WTC11 (cell line): ENCODE measurements around the gene ADARB2. TPM values are rescaled to one million over a fixed set of nuclear protein-coding genes. Genes with fewer than 3 reads are reported as not detected.
A peak's percentile ranks its signal among the peaks of the same experiment; 100 is the strongest.

Experiments
- ATAC-seq: fragments of 200-7000 bp; cut with Tn5 transposase; 2 replicates; pipeline ENCODE4 v1.10.0; 2021; ENCODE audit warnings: mild to moderate bottlenecking, moderate library complexity
- CTCF ChIA-PET: fragments of 300-600 bp; sonication (Branson Sonifier 250); formaldehyde crosslinking; loops from one replicate; lab custom pipeline; 2021; ENCODE audit warnings: antibody characterized with exemption; lab: Charles Lee
- POLR2A ChIA-PET: fragments of 350-600 bp; sonication (Branson Sonifier 250); formaldehyde crosslinking; loops from one replicate; lab custom pipeline; 2021; ENCODE audit warnings: antibody characterized with exemption; lab: Charles Lee
- DNase-seq: peaks from one replicate; pipeline ENCODE4 v3.0.0; 2021; ENCODE audit warnings: low spot score
- H3K27ac Mint-ChIP-seq: 2 replicates; pipeline ENCODE4 v1.8.0; 2021; ENCODE audit warnings: mixed read lengths
- H3K27me3 Mint-ChIP-seq: 2 replicates; pipeline ENCODE4 v1.8.0; 2021; ENCODE audit warnings: low read depth, mild to moderate bottlenecking, moderate library complexity, mixed read lengths
- H3K36me3 Mint-ChIP-seq: 2 replicates; pipeline ENCODE4 v1.8.0; 2021; ENCODE audit warnings: mixed read lengths
- H3K4me1 Mint-ChIP-seq: 2 replicates; pipeline ENCODE4 v1.8.0; 2022; ENCODE audit warnings: mixed read lengths
- H3K4me3 Mint-ChIP-seq: 2 replicates; pipeline ENCODE4 v1.8.0; 2021; ENCODE audit warnings: mild to moderate bottlenecking, moderate library complexity, mixed read lengths
- H3K9me3 Mint-ChIP-seq: 2 replicates; pipeline ENCODE4 v1.8.0; 2021; ENCODE audit warnings: mixed read lengths
- ATF1 ChIP-seq: sonication (generic); formaldehyde crosslinking; IDR thresholded peaks from 2 replicates; pipeline ENCODE4 v1.8.1; 2023; ENCODE audit warnings: mild to moderate bottlenecking, moderate library complexity, missing genetic modification reagents
- CREM ChIP-seq: sonication (generic); formaldehyde crosslinking; IDR thresholded peaks from 2 replicates; pipeline ENCODE4 v1.8.1; 2022; ENCODE audit warnings: mild to moderate bottlenecking, missing genetic modification reagents, moderate library complexity
- CTCF ChIP-seq: fragments of 200-600 bp; IDR thresholded peaks from 2 replicates; pipeline ENCODE4 v1.8.0; 2022; ENCODE audit warnings: antibody characterized with exemption
- EMX1 ChIP-seq: fragments of 250-450 bp; sonication (Bioruptor Pico); IDR thresholded peaks from 2 replicates; pipeline ENCODE4 v1.8.0; 2021; ENCODE audit warnings: mild to moderate bottlenecking
- ETV6 ChIP-seq: sonication (generic); formaldehyde crosslinking; IDR thresholded peaks from 2 replicates; pipeline ENCODE4 v1.8.1; 2022; ENCODE audit warnings: mild to moderate bottlenecking, missing genetic modification reagents
- FOXK1 ChIP-seq: sonication (generic); formaldehyde crosslinking; IDR thresholded peaks from 2 replicates; pipeline ENCODE4 v1.8.0; 2022; ENCODE audit warnings: mild to moderate bottlenecking, moderate library complexity, missing genetic modification reagents
- FOXP4 ChIP-seq: sonication (generic); formaldehyde crosslinking; IDR thresholded peaks from 2 replicates; pipeline ENCODE4 v1.8.0; 2022; ENCODE audit warnings: mild to moderate bottlenecking, missing genetic modification reagents
- HMGXB4 ChIP-seq: sonication (generic); formaldehyde crosslinking; IDR thresholded peaks from 2 replicates; pipeline ENCODE4 v1.8.1; 2023; ENCODE audit warnings: mild to moderate bottlenecking, moderate library complexity, missing genetic modification reagents
- IRF2 ChIP-seq: sonication (generic); formaldehyde crosslinking; IDR thresholded peaks from 2 replicates; pipeline ENCODE4 v1.8.0; 2022; ENCODE audit warnings: low read depth, missing genetic modification reagents, borderline replicate concordance
- MYBL2 ChIP-seq: sonication (generic); formaldehyde crosslinking; IDR thresholded peaks from 2 replicates; pipeline ENCODE4 v1.8.1; 2023; ENCODE audit warnings: mild to moderate bottlenecking, moderate library complexity, missing genetic modification reagents
- NR2C2 ChIP-seq: sonication (generic); formaldehyde crosslinking; IDR thresholded peaks from 2 replicates; pipeline ENCODE4 v1.8.0; 2022; ENCODE audit warnings: mild to moderate bottlenecking, missing genetic modification reagents
- RELA ChIP-seq: sonication (generic); formaldehyde crosslinking; IDR thresholded peaks from 2 replicates; pipeline ENCODE4 v1.8.1; 2022; ENCODE audit warnings: missing genetic modification reagents, mild to moderate bottlenecking, borderline replicate concordance
- RORB ChIP-seq: fragments of 250-450 bp; sonication (Bioruptor Pico); IDR thresholded peaks from 2 replicates; pipeline ENCODE4 v1.9.0; 2021; ENCODE audit warnings: mild to moderate bottlenecking
- TP53 ChIP-seq: sonication (generic); formaldehyde crosslinking; IDR thresholded peaks from 2 replicates; pipeline ENCODE4 v1.8.1; 2023; ENCODE audit warnings: mild to moderate bottlenecking, missing genetic modification reagents
- ZNF423 ChIP-seq: fragments of 250-450 bp; sonication (Bioruptor Pico); IDR thresholded peaks from 2 replicates; pipeline ENCODE4 v2.1.2; 2022; ENCODE audit warnings: mild to moderate bottlenecking, moderate library complexity
- ZNF671 ChIP-seq: fragments of 250-450 bp; sonication (Bioruptor Pico); IDR thresholded peaks from 2 replicates; pipeline ENCODE4 v1.8.0; 2021; ENCODE audit warnings: mild to moderate bottlenecking
- total RNA-seq: library from RNA; stranded (reverse); gene quantifications from 3 replicates; pipeline ENCODE4 v1.2.3, GENCODE V29; 2021

Gene ADARB2
- total RNA-seq, 1 experiment from 2014 or later = 3.7 TPM

- TF ChIP-seq FOXK1 (CRISPR knock-in tag) (no peak), HMGXB4 (CRISPR knock-in tag) (peak; percentile 52; the same call in 1 of the 2 replicates), NR2C2 (CRISPR knock-in tag) (0 out of 2 replicates have a peak, but pooled peaks have one; percentile 34), ZNF423 (CRISPR knock-in tag) (peak; percentile 70), ETV6 (CRISPR knock-in tag) (0 out of 2 replicates have a peak, but pooled peaks have one; percentile 12), CTCF (peak; percentile 70)
- peak; percentile 76 for DNase-seq
- ChIA-PET POLR2A (no interaction called here), CTCF (interaction anchor here (0.8 to 4.6 kb wide), 14 partner anchors 9 to 377 kb away, joined by 3 to 58 read pairs (median 3); partner anchors contain the start of gene ADARB2)
- Mint-ChIP-seq H3K9me3 (no peaks in the 10 kb centered on the region), H3K27ac (no peak overlapping the region; the same call in 1 of the 2 replicates), H3K4me1 (peaks cover 43% of the 10 kb centered on the region), H3K36me3 (no peaks in the 10 kb centered on the region), H3K4me3 (no peak overlapping the region), H3K27me3 (no peaks in the 10 kb centered on the region)
- ATAC-seq = peak; percentile 71
Observed at GRCh38 chr10:1360011-1360557, 377.2 kb downstream of the ADARB2 start.

GRCh38 chr10:1359626-1359955 lies 377.7 kb downstream of the ADARB2 start:
- ChIA-PET CTCF (interaction anchor here (0.8 to 4.6 kb wide), 7 partner anchors 9 to 378 kb away, joined by 3 to 58 read pairs (median 4); partner anchors contain the start of gene ADARB2), POLR2A (no interaction called here)
- DNase-seq (no peak), ATAC-seq (no peak)
- H3K4me1 Mint-ChIP-seq = peaks cover 43% of the 10 kb centered on the region
- TF ChIP-seq RORB (CRISPR knock-in tag) = no peak
- no peak for TF ChIP-seq HMGXB4 (CRISPR knock-in tag)
- TF ChIP-seq RELA (CRISPR knock-in tag) = no peak
- TF ChIP-seq ATF1 (CRISPR knock-in tag) = no peak
- no peak for TF ChIP-seq FOXP4
- TF ChIP-seq CREM (CRISPR knock-in tag) = no peak
- TF ChIP-seq TP53 = no peak
- TF ChIP-seq IRF2 (CRISPR knock-in tag) = no peak
- no peak for TF ChIP-seq MYBL2 (CRISPR knock-in tag)
- no peak for TF ChIP-seq EMX1 (CRISPR knock-in tag)
- no peak for TF ChIP-seq ZNF671 (CRISPR knock-in tag)
- no peak overlapping the region for H3K4me3 Mint-ChIP-seq
- H3K9me3 Mint-ChIP-seq = no peaks in the 10 kb centered on the region
- H3K27ac Mint-ChIP-seq = peak overlapping the region; percentile 15; the same call in 1 of the 2 replicates
- no peaks in the 10 kb centered on the region for H3K36me3 Mint-ChIP-seq
- H3K27me3 Mint-ChIP-seq = no peaks in the 10 kb centered on the region
